PFSK-1 (cell line): ENCODE data around the gene PPP2R5C.

Experiments
- FOXP2 ChIP-seq: optimal IDR thresholded peaks from 2 replicates; pipeline ENCODE3; 2011; ENCODE audit warnings: borderline replicate concordance, control low read depth, inconsistent platforms; ENCODE audit not compliant: insufficient read depth; ENCODE audit errors: extremely low read length, extremely low read depth
- POLR2AphosphoS5 ChIP-seq: IDR thresholded peaks from 2 replicates; pipeline ENCODE4 v1.6.1; 2012; ENCODE audit warnings: low read depth, mild to moderate bottlenecking, control low read depth, low read length, moderate library complexity
- SIN3A ChIP-seq: IDR thresholded peaks from 2 replicates; pipeline ENCODE4 v1.6.1; 2012; ENCODE audit warnings: mild to moderate bottlenecking, low read length, moderate library complexity, borderline replicate concordance; ENCODE audit not compliant: insufficient read depth
- TAF1 ChIP-seq: IDR thresholded peaks from 2 replicates; pipeline ENCODE4 v1.6.1; 2012; ENCODE audit warnings: low read length, control low read depth, borderline replicate concordance; ENCODE audit not compliant: insufficient read depth
- TF ChIP-seq, protein P1 (sequence below), 2 experiments: IDR thresholded peaks; 2 replicates each; pipeline versions ENCODE4 v1.6.1 to v1.8.0; 2011 to 2012; ENCODE audit warnings: low read depth in 2 of 2, low read length in 2 of 2, control low read depth in 1 of 2, inconsistent platforms in 1 of 2, mild to moderate bottlenecking in 1 of 2, moderate library complexity in 1 of 2; ENCODE audit not compliant: insufficient read depth in 1 of 2

DNA sequence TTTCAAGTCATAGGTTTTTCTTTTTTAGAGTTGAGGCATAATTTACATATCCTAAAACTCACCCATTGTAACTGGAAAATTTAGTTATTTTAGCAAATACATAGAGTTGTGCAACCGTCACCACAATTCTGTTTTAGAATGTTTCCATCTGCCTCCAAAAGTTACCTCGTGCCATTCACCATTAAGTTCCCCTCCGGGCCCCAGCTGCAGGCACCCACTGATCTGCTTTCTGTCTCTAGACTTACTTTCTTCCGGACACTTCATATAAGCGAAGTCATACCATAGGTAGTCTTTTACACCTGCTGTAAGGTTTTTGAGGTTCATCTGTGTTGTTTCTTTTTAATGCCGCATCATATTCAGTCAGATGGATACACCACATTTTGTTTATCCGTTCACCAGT lies 28.7 kb downstream of the PPP2R5C start:
- TF ChIP-seq, protein P1, sequence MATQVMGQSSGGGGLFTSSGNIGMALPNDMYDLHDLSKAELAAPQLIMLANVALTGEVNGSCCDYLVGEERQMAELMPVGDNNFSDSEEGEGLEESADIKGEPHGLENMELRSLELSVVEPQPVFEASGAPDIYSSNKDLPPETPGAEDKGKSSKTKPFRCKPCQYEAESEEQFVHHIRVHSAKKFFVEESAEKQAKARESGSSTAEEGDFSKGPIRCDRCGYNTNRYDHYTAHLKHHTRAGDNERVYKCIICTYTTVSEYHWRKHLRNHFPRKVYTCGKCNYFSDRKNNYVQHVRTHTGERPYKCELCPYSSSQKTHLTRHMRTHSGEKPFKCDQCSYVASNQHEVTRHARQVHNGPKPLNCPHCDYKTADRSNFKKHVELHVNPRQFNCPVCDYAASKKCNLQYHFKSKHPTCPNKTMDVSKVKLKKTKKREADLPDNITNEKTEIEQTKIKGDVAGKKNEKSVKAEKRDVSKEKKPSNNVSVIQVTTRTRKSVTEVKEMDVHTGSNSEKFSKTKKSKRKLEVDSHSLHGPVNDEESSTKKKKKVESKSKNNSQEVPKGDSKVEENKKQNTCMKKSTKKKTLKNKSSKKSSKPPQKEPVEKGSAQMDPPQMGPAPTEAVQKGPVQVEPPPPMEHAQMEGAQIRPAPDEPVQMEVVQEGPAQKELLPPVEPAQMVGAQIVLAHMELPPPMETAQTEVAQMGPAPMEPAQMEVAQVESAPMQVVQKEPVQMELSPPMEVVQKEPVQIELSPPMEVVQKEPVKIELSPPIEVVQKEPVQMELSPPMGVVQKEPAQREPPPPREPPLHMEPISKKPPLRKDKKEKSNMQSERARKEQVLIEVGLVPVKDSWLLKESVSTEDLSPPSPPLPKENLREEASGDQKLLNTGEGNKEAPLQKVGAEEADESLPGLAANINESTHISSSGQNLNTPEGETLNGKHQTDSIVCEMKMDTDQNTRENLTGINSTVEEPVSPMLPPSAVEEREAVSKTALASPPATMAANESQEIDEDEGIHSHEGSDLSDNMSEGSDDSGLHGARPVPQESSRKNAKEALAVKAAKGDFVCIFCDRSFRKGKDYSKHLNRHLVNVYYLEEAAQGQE (IDR thresholded peaks at IDR 0.05; ENCODE audit: insufficient read depth in 1 of 2, low read depth in 2 of 2, low read length in 2 of 2), result no peak
- TF ChIP-seq POLR2AphosphoS5 (no peak), SIN3A (no peak), TAF1 (no peak), FOXP2 (no peak)
